HL-60/S4 (cell line): Measurements from ENCODE around the gene UPK3A.
"Not testable (repeated sequence)": the region's sequence is repeated elsewhere in the genome, so short reads cannot be mapped to it uniquely, and the experiment has no call there.

Experiments used
- in situ Hi-C: fragments of 300-500 bp; cut with MboI; formaldehyde crosslinking; loops from 2 replicates; pipeline ENCODE4 v1.14.3; 2022; ENCODE audit warnings: low sequenced_read_pairs

UPK3A gene

GRCh38 chr22:45277720-45278119 lies 7.0 kb upstream of the UPK3A start:
- in situ Hi-C loops = not testable (repeated sequence)

- in situ Hi-C loops = no loop called here
These were observed 6.6 kb upstream of the UPK3A start for GRCh38 chr22:45278125-45278524.

GRCh38 chr22:45280587-45280980 lies 4.2 kb upstream of the UPK3A start:
- in situ Hi-C loops = no loop called here

GRCh38 chr22:45281010-45281409 lies 3.7 kb upstream of the UPK3A start:
- in situ Hi-C loops = no loop called here

- in situ Hi-C loops = no loop called here
These were observed 712 bp downstream of the UPK3A start for GRCh38 chr22:45285263-45286058.

- in situ Hi-C loops = no loop called here
These were observed 2.3 kb downstream of the UPK3A start for GRCh38 chr22:45286854-45287551.

- in situ Hi-C loops = no loop called here
These were observed 5.7 kb downstream of the UPK3A start for GRCh38 chr22:45290410-45290936.

GRCh38 chr22:45291061-45291930 lies 6.5 kb downstream of the UPK3A start:
- in situ Hi-C loops = no loop called here

GRCh38 chr22:45291931-45292290 lies 7.2 kb downstream of the UPK3A start:
- in situ Hi-C loops = no loop called here

GRCh38 chr22:45292731-45293442 lies 8.1 kb downstream of the UPK3A start:
- in situ Hi-C loops = no loop called here

- in situ Hi-C loops = no loop called here
These were observed 9.3 kb downstream of the UPK3A start for GRCh38 chr22:45294030-45294429.

- in situ Hi-C loops = not testable (repeated sequence)
These were observed 10.3 kb downstream of the UPK3A start for GRCh38 chr22:45295004-45295403.

- in situ Hi-C loops = no loop called here
These were observed 10.7 kb downstream of the UPK3A start for GRCh38 chr22:45295492-45295891.

- in situ Hi-C loops = no loop called here
These were observed 12.0 kb downstream of the UPK3A start for GRCh38 chr22:45296628-45297297.

- in situ Hi-C loops = no loop called here
These were observed 14.3 kb downstream of the UPK3A start for GRCh38 chr22:45298934-45299505.

GRCh38 chr22:45302751-45303150 lies 18.0 kb downstream of the UPK3A start:
- in situ Hi-C loops = no loop called here

- in situ Hi-C loops = no loop called here
These were observed 18.4 kb downstream of the UPK3A start for GRCh38 chr22:45303181-45303580.

GRCh38 chr22:45304971-45305370 lies 20.2 kb downstream of the UPK3A start:
- in situ Hi-C loops = no loop called here

- in situ Hi-C loops = no loop called here
These were observed 20.8 kb downstream of the UPK3A start for GRCh38 chr22:45305456-45306075.
